ENCODE data around the gene SDF4.
A peak's percentile ranks its signal among the peaks of the same experiment; 100 is the strongest.

Gene SDF4

DNA sequence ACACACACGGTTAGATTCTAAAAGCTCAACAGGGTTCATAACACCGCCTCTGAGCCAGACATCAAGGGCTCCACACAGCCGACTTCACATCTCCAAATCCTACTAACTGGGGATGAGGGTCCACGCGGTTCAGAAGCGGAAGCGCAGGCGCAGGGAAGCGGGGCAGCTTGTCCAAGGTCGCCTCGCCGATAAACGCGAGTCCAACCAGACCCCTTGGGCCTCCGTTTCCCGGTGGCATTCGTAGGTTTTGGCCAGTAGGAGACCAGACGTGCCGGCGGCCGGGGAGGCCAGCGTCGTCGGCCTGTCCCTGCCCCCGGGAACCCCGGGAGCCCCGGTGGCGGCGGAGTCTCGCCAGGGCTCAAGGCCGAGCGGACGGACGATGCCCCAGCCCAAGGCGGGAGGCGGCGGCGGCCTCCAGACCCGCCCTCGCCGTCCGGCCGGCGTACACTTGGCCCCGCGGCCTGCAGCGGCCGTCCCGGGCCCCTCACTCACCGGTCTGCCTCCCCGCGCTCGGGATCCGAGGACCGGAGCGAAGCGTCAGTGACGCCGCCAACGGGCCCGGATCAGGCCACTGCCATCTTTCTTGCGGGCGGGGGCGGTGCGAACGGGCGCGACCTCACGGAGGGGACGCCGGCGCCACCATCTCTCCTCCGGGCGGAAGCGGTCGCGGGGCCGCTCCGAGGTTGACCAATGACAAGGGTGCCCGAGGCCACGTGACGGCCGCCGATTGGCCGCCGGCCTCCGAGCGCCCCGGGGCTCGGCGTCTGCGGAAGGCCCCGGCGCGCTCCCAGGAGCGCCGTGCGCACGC lies at the start of gene SDF4:
SDF4 (minus strand) TSS at position 602 of the 808 bp plus-strand sequence. CDS start 3,229 bp downstream, outside the sequence.
- DNase-seq (ENCODE audit: low read depth in 3 of 3): peak; percentile 93 to 94 (median 93)

DNA sequence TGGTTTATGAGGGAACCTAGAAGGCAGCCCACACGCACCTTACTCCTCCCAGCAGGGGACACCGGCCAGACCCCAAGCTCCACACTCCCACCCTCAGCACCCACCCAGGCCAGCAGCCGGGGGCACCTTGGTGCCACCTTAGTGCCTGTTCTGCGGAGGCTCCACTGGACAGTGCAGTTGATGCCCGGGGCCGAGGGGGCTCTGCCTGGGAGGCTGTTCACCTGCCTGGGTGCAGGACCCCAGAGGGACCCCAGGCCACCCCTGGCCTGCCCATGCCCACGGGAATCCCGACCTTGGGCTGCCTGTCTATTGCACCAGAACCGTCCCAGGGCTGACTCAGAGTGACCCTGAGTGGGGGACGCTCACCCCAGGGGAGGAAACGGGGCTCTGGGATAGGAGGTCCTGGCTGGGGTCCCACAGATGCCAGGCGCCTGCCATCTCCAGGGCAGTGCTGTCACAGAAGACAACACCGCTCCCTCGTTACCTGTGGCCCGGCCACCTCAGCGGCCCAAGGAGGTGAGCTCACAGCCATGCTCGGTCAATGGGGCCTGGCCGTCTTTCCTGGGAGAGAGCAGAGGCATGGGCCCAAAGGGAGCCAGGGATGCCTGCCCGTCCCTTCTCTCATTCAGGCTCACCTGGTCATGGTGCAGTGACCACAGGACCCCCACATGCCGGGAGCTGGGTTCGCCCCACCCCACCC lies 49.1 kb upstream of the SDF4 start:
- DNase-seq (ENCODE audit: low read depth in 3 of 3): no peak

- DNase-seq (ENCODE audit: low read depth in 3 of 3): no peak
These were observed 47.2 kb upstream of the SDF4 start for GRCh38 chr1:1279028-1279427.

GRCh38 chr1:1278620-1279019 lies 46.8 kb upstream of the SDF4 start:
- no peak for DNase-seq (ENCODE audit: low read depth in 3 of 3)

- no peak for DNase-seq (ENCODE audit: low read depth in 3 of 3)
These were observed 44.0 kb upstream of the SDF4 start for GRCh38 chr1:1275836-1276235.

GRCh38 chr1:1274931-1275431 lies 43.2 kb upstream of the SDF4 start:
- DNase-seq (ENCODE audit: low read depth in 3 of 3): no peak

- DNase-seq (ENCODE audit: low read depth in 3 of 3): no peak
These were observed 42.6 kb upstream of the SDF4 start for GRCh38 chr1:1274299-1274930.

- peak; percentile 88 to 91 (median 90) for DNase-seq (ENCODE audit: low read depth in 3 of 3)
These were observed 41.9 kb upstream of the SDF4 start, which contains the start of gene UBE2J2 for GRCh38 chr1:1273512-1274298. Gene UBE2J2 (minus strand): TSS chr1:1273854. CDS start chr1:1267992, 5,862 bp downstream.

GRCh38 chr1:1273209-1273511 lies 41.4 kb upstream of the SDF4 start:
- DNase-seq (ENCODE audit: low read depth in 3 of 3): no peak

GRCh38 chr1:1272341-1273208 lies 40.8 kb upstream of the SDF4 start:
- no peak for DNase-seq (ENCODE audit: low read depth in 3 of 3)

DNA sequence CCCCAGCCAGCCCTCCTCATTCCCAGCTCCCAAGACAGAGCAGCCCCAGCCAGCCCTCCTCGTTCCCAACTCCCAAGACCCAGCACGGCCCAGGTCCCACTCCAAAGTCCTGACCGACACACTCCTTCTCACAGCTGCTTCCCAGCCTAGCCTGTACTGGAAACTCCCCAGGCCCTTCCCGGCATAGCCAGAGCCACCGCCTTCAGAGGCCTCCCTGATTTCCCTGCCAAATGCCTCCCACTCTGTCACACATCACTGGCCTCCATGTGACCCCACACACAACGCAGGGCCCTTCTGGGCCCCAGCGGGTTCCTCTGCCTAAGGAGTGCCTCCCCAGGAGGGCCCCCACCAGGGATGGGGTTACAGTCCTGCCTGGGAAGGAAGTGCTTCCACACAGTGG lies 39.0 kb upstream of the SDF4 start:
- DNase-seq (ENCODE audit: low read depth in 3 of 3): no peak

DNA sequence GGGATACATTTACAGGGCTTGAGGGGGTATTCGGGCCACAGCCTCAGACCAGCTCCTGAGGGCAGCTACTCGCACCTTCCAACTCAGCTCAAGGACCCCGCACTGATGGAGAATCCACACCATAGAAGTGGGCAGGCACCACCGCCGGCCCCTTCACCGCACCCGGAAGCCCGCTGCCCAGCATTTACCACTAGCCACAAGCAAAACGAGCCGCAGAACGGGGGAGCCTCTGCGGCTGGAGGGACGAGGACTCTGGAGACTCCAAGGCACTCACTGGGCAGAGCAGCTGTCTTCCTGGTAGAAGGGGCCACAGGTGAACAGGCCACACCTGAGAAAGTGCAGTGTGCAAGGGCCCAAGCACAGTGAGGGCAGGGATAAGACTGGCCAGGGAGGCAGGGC lies 36.5 kb upstream of the SDF4 start:
- no peak for DNase-seq (ENCODE audit: low read depth in 3 of 3)

DNA sequence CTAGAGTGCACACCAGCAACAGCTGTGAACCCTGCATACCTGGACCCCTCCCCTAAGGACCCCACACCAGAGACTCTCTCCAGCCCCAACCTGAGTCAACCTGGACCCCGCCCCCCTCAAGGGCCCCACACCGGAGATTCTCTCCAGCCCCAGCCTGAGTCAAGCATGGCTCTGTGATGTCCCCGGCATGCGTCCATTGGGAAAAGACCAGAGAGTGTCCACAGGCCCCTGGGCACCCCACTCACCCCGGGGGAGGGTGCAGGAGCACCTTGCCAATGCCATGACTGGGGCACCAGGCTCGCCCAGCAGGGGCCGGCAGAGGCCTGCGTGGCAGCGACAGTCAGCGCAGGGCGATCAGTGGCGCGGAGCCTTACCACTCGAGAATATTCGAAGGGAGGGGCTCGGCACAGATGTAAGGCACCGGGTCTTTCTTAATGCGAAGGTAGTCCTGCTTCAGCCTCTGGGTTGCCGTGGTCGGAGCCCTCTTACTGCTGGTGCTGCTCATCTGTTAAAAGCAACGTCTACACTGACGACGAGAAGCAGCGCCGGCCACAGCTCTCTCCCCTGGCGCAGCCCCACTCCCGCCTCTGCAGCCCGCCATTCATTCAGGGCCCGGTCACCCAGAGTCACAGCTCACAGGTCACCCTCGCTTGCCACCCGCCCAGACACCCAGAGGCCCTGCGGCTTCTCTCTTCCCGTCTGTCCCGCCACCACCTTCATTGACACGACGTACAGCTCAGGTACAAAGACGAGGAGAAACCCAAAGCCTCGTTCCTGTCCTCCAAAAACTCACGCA lies 35.9 kb upstream of the SDF4 start:
- DNase-seq (ENCODE audit: low read depth in 3 of 3): no peak

GRCh38 chr1:1264868-1265272 lies 33.1 kb upstream of the SDF4 start:
- no peak for DNase-seq (ENCODE audit: low read depth in 3 of 3)

- no peak for DNase-seq (ENCODE audit: low read depth in 3 of 3)
These were observed 32.2 kb upstream of the SDF4 start for GRCh38 chr1:1264026-1264425.

- DNase-seq (ENCODE audit: low read depth in 3 of 3): no peak
These were observed 31.0 kb upstream of the SDF4 start for GRCh38 chr1:1262758-1263157.

DNA sequence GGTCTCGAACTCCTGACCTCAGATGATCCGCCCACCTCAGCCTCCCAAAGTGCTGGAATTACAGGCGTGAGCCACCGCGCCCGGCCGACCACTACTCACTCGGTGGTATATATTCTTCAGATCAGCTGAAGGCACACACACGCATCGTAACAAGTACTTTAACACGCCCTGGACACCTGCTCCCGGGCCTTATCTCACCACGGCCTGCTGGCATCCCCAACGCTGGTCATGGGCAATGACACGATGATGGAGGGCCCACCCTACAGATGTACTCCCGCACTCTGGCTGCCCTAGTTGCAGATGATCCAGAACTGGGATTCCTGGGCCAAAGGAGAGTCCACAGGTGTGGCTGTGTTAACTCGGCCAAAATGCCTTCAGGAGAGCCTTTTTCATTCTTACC lies 30.3 kb upstream of the SDF4 start:
- no peak for DNase-seq (ENCODE audit: low read depth in 3 of 3)

DNA sequence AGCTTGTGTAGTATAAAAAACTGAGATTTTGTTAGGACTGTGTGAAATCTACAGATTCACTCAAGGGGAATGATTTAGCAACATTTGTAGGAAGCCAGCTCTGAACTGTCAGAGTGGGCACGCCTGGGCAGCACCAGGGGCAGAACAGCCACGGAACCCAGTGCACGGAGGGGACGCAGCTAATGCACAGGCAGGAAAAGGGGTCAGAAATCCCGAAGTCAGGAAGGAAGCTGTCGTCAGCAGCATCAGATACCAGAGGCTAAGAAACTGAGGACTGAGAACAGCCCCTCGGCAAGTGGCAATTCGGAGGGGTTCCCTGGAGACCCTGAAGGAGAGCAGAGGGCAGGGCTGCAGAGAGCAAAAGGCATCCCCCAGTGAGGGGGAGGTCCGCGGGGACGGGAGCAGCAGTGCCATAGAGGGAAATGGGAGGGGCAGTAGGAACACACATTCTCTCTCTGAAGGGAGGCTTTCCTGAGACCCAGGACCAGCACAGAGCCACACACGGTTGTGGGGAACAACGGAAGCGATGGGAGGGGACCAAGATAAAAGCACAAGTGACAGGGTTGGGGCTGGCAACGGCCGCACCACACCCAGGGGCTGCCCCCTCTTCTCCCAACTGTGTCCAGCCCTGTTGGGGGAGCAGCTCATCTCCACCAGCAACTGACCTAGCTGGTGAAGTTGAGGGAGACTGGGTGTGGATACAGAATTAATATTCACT lies 29.2 kb upstream of the SDF4 start:
- DNase-seq (ENCODE audit: low read depth in 3 of 3): no peak

GRCh38 chr1:1259951-1260600 lies 28.3 kb upstream of the SDF4 start:
- no peak for DNase-seq (ENCODE audit: low read depth in 3 of 3)
